Epidermal melanocyte (primary cell): Measurements from ENCODE around the gene COG7.
"Not testable (repeated sequence)": the region's sequence is repeated elsewhere in the genome, so short reads cannot be mapped to it uniquely, and the experiment has no call there.

Experiments
- DNase-seq: peaks from one replicate; pipeline ENCODE4 v3.0.0; 2011; ENCODE audit warnings: low spot score; ENCODE audit not compliant: insufficient read length

The COG7 gene

DNA sequence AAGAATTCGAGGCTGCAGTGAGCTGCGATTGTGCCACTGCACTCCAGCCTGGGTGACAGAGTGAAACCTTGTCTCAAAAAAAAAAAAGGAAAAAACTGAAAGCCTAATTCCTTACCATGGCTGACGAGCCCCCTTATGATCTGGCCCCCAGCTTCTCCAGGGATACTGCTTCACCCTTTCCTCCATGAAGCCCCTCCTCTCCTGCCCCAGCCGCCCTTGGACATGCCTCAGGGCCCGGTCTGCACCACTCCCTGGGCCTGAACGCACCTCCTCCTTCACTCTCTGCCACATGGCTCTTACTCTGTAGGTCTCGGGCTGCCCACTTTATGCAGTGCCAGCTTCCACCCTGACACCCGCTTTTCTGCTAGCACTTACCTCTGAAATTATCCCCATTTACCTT is 65.3 kb downstream of the COG7 start:
- no peak for DNase-seq

DNA sequence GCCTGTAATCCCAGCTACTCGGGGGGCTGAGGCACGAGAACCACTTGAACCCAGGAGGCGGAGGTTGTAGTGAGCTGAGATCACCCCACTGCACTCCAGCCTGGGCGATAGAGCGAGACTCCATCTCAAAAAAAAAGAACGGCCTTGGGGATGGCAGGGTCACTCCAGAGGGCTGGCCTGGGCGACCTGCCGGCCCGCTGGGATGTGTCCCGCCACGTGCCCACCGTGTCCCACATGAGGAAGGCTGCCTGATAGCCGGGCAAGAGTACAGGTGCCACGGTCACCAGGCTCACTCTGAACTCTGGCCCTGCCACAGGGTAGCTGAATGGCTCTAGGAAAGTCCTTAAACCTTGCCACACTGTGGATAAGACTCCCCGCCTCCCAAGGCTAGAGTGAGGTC is 67.5 kb downstream of the COG7 start:
- DNase-seq = no peak

DNA sequence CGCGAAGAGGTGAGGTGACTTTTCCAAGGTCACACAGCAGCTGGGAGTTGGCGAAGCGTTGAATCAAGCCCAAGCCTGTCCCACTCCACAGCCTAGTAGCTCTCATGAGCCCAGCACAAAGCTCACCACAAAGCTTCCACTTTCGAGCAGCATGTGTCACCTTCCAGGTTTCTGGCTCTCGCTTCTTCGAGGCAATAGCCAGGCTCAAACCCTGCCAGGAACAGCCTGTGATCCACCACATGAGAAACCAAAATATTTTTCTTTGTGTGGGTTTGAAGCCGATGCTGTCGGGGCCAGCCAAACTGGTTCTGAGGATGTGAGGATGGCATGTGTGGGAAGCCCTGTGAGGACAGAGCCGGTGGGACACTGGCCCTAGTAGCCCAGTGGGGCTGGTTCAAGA is 68.1 kb downstream of the COG7 start:
- no peak for DNase-seq

DNA sequence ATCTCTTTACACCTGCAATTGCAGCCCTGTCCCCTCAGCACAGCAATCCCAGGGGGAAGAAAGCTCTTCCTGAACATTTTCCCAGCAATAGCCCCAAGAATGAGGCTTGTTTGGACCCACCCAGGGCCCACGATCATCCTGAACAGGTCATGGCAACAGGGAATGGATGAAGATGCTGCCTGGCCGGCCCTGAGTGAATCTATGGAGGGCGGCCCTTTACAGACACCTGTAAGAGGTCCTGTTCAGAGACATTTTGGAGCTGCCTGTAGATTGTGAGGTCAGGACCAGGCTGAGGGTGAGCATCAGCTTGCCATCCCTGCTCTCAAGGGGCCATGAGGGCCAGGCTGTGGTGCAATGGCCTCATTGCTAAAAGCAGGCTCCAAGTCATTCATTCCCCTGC is 69.1 kb downstream of the COG7 start:
- no peak for DNase-seq

DNA sequence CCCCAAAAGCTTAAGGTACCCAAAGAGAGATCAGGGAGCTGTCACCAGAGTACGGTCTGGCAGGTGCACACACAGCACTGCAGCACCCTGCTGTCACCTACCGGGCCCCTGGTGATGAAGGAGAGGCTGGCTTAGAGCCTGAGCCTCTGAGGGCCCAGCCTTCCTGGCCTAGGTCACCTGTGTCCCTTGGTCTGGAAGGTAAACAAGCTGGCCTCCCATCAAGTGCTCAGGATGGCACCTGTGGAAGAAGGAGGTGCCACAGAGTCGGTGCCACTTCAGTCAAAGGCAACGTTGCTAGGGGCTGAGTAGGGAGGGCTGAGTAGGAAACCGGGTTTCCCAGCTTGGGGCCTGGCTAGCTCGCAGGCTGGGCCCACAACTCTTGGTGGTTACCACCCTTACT is 70.7 kb downstream of the COG7 start:
- no peak for DNase-seq

DNA sequence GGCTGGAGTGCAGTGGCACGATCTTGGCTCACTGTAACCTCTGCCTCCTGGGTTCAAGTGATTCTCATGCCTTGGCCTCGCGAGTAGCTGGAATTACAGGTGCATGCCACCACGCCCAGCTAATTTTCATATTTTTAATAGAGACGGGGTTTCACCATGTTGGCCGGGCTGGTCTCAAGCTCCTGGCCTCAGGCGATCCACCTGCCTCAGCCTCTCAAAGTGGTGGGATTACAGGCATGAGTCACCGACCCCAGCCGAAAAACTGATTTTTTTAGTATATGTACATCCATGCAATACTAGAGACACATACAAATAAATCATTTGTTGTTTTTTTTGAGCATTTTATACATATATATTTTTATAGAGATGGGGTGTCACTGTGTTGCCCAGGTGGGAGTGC is 71.3 kb downstream of the COG7 start:
- not testable (repeated sequence) for DNase-seq

DNA sequence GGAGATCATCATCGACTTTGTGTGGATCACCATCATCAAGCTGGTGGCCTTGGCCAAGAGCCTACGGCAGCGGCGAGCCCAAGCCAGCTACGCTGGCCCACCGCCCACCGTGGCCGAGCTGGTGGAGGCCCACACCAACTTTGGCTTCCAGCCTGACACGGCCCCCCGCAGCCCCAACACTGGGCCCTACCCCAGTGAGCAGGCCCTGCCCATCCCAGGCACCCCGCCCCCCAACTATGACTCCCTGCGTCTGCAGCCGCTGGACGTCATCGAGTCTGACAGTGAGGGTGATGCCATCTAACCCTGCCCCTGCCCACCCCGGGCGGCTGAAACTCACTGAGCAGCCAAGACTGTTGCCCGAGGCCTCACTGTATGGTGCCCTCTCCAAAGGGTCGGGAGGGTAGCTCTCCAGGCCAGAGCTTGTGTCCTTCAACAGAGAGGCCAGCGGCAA is 72.5 kb downstream of the COG7 start:
- no peak for DNase-seq

DNA sequence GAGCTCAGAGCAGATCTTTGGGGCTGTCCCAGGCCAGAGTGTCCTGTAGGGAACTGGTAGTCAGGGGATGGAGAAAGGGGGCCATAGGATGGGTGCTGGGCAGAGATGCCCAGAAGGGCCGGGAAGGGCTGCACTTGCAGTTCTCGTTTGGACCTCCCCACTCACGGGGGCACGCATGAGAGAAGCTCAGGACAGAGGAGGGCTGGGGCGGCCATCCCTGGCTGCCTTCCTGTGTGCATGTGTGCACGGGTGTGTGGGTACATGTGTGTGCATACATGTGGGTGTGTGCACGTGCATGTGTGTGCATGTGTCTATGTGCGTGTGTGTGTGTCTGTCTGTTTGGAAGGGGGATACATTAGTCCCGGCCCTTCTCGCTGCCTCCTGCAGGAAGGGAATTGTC is 73.3 kb downstream of the COG7 start:
- no peak for DNase-seq

DNA sequence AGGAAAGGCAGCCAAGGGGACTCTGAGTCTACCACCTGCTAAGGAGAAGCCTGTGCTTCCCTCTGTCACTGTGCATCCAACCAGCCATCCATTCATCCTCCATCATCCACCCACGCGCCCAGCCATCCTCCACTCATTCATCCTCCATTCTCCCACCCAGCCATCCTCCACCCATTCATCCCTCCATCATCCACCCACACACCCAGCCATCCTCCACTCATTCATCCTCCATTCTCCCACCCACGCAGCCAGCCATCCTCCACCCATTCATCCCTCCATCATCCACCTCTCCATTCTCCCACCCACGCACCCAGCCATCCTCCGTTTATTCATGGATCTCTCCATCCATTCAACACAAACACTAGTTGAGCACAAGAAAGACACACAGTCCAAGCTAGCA is 74.1 kb downstream of the COG7 start:
- no peak for DNase-seq

DNA sequence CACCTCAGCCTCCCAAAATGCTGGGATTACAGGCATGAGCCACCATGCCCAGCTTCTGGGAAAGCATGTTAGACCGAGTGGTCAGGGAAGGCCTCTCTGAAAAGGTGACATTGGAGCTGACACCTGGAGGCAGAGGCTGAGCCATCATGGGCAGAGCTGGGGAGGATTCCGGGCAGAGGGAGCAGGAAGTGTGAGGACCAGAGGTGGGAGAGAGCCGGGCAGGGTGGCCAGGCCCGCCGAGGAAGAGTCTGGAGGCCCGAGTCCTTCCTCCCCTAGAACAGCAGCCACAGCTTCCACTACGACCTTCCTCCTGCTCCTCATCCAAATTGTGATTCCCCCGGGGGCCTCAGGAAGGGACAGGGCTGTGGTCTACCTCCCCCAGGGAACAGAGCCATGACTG is 74.7 kb downstream of the COG7 start:
- DNase-seq = no peak

DNA sequence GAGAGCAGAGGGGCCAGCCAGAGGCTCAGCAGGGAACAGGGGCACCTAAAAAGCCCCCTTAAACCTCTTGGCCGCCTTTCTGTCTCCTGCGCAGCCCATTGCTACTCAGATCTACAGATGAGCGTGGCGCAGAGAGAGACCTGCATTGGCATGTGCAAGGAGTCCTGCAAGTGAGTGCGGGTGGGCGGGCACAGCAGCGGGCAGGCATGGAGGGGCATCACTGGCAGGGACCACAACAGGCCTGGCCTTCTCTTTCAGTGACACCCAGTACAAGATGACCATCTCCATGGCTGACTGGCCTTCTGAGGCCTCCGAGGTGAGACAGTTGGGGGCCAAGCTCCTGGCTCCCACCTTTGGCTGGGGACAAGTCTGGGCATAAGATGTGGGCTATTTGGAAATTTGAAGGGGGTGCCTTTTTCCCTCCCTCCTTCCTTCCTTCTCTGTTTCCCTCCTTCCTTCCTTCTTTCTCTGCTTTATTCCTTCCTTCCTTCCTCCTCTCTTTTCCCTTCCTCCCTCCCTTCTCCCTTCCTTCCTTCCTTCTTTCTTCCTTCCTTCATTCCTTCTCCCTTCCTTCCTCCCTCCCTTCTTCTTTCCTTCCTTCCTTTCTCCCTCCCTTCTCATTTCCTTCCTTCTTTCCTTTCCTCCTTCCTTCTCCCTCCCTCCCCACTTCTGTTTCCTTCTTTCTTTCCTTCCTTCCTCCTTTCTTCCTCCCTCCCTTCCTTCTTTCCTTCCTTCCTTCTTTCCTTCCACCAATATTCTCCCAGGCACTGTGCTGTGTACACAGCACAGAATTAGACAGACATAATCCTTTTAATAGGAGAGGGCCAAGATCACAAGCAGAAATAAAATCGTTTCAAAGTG is 75.7 kb downstream of the COG7 start:
- no peak for DNase-seq

DNA sequence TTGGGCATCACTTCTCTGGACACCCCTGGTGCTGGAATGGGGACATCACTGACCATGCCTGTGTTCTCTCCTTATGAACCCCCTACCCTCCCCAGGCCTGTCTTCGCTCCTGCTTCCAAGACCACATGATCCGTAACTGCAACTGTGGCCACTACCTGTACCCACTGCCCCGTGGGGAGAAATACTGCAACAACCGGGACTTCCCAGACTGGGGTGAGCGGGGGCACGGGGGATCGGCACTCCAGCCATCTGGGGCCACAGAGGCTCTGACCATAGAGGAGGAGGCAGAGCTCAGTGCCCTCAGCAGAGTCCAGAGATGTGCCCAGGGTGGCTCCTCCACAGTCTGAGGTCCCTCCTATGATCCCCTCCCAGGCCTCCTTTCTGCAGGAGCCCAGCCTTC is 77.3 kb downstream of the COG7 start:
- DNase-seq = no peak

DNA sequence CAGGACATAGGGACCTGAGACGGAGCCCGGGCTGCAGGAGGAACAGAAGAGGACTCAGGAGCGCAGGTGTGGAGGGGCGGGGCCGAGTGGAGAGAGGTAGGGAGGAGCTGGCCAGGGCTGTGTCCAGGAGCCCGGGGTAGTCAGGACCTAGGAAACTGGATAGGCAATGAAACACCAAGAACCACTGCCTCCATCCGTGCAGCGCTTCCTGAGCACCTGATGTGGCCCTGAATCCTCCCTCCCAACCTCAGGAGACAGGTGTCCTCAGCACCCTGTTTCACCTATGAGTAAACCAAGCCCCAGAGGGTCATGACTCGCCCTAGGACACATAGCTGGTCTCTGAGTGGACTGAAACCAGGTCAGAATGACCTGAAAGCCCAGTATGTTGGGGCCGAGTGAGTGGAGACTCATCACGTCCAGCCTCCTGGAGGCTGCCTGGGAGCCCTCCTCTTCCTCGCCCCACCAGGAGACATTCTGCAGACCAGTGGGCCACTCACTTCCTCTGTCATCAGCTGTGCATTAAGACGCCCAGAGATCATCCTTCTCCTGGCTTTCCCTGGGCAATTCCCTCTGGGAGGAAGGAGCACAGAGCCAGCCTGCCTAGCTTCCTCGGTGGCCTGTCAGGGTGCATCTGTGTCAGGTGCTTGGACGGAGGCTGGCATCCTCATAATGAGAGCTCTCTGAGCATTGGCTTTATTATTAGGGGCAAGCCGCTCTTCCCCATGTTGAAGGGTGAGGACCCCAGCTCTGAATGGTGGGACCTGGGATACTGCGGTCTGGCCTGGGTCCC is 78.1 kb downstream of the COG7 start:
- no peak for DNase-seq

DNA sequence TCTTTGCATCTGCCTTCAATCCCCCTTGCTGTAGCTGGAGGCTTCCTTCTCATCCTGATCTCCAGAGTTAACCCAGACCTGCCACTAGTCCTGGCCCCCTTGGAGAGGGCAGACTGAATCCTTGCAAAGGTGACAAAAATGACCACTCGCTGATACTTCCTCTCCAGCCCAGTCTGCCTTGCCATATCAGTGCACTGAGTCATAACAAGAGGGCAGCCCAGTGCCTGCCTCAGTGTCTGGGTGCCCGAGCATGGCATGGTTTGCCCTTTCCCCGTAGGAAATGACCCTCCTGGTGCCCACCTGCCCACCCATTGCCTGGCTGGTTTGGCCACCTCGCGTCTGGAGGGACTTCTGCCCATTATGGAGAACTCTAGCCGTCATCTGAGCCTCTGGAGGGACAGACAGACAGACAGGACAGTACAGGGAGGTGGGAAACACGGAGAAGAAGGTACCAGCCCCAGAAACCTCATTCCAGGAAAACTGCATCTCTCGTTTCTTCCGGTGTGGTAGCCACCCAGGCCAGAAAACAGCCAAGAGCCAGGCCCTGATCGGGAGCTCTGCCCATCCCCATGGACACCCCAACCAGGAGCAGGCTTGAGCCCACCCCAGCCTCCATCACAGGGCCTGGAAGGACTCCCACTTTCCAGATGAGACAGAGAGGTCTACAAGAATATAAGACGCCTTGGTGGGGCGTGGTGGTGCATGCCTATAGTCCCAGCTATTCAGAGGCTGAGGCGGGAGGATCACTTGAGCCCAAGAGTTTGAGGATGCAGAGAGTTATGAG is 79.4 kb downstream of the COG7 start:
- DNase-seq = no peak

DNA sequence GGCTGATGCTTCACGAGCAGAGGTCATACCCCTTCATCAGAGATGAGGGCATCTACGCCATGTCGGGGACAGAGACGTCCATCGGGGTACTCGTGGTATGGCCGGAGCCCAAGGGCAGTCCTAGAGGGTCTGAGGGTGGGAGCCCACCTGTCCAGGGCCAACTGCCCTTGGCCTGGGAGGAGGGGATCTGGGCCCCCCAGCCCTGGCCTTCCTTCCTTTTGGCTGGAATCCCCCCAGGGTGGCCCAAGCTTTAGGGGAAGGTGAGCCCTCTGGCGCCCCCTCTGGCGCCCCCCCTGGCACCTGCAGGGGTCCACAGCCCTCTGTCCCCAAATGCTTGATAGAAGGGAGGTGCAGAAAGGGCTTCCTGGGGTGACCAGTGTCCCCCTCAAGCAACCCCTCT is 81.6 kb downstream of the COG7 start:
- DNase-seq = no peak

DNA sequence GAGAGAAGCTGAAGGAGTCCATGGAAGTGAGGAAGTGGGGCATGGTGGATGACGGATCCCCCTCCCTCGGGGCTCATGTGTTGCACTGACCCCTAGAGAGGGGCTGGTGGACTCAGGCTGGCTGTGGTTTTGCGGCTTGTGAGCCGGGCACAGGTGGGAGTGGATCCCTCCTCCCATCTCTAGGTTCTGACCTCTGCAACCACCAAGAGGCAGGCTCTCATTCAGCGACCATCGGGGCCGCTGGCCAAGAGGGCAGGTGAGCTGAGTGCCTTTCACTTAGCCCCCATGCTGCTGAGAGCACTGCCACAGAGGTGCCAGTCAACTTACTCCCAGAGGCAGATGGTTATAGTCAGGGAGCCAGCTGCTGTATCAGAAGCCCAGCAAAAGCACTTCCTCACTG is 83.6 kb downstream of the COG7 start:
- no peak for DNase-seq

DNA sequence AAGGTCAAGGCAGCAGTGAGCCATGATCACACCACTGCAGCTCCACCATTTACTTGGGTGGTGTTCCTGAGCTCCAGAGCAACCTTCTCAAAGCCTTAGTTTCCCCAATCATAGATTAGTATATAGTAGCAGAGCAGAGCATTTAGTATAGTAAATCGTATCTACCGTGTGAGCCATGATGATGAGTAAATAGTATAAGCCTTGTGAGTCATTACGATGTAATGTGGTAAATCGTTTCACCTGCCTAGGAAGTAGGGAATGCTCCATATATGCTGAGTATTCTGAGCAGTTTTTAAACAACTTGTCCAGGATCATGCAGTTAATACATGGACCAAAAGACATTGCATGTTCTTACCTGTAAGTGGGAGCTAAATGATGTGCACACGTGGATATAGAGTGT is 84.5 kb downstream of the COG7 start:
- no peak for DNase-seq

DNA sequence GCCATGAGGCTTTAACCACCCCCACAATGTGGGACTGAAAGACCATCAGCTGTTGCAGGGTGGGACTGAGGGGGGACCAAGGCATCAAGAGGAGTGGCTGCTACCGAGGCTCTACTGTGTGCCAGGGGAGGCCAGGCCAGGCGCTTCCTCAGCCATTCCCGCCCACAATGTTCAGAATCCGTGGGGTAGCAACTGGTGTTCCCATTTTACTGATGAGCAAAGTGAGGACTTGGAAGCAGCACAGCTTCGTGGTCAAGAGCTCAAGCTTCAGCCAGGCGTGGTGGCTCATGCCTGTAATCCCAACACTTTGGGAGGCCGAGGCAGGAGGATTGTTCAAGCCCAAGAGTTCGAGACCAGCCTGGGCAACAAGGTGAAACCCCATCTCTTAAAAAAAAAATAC is 85.0 kb downstream of the COG7 start:
- DNase-seq = no peak

DNA sequence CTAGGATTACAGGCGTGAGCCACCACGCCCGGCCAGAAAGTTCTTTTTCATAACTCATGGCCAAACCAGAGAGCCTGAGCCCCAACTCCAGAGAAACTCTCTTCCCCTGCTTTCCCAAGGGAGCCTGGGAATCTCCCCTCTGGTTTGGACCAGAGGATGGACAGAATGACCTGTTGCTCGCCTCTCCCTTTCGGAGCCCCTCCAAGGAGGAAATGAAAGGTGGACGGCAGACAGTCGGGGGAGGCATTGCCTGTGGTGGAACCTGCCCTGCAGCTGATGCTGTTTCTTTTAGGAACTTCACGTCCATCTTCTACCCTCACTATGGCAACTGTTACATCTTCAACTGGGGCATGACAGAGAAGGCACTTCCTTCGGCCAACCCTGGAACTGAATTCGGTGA is 85.4 kb downstream of the COG7 start:
- no peak for DNase-seq

DNA sequence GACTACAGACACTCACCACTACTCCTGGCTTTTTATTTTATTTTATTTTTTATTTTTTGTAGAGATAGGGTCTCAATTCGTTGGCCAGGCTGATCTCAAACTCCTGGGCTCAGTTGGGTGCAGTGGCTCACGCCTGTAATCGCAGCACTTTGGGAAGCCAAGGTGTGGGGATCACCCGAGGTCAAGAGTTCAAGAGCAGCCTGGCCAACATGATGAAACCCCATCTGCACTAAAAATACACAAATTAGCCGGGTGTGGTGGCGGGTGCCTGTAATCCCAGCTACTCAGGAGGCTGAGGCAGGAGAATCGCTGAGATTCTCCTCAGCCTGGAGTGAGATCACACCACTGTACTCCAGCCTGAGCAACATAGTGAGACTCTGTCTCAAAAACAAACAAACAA is 86.6 kb downstream of the COG7 start:
- DNase-seq = not testable (repeated sequence)

DNA sequence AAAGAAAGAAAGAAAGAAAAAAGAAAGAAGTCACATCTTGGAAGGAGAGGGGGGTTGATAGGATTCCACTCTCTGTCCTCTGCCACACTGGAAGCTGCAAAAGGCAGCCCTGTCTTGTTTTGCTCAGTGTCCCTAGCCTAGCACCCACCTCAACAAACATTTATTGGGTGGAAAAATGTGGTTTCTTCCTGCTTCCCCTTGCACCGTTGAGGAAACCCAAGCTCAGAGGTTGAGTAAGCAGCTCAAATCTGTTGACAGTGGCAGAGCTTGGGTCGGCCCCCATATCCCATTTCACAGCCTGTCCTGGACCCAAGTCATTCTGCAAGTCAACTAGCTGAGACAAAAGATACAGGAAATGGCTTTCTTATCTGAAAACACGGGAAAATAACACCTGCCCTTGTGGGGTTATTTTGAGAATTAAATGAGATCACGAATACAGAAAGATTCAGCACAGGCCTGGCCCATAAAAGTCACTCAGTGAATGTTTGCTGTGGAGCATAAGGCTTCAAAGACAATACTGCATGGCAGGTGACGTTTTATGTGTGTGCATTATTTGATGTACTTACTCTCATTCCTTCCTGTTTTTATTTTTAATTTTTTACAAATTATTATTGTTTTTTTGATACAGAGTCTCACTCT is 87.3 kb downstream of the COG7 start:
- DNase-seq = no peak
